NCI-H1694 treated with DMSO at 0.1 percent for 48 hours (cell line): ENCODE measurements around the gene LYZL2.
"Not testable (repeated sequence)": the region's sequence is repeated elsewhere in the genome, so short reads cannot be mapped to it uniquely, and the experiment has no call there.

Experiments used
- DNase-seq: peaks from one replicate; lab custom pipeline; 2025; lab: John Stamatoyannopoulos, UW

LYZL2 gene

GRCh38 chr10:30639946-30640786 is 10.6 kb upstream of the LYZL2 start:
- DNase-seq, result peak; percentile 44

- no peak for DNase-seq
Measured at GRCh38 chr10:30637881-30638467, 8.4 kb upstream of the LYZL2 start.

- no peak for DNase-seq
Measured at GRCh38 chr10:30631188-30631587, 1.6 kb upstream of the LYZL2 start.

GRCh38 chr10:30630571-30630970 is 1.0 kb upstream of the LYZL2 start:
- no peak for DNase-seq

GRCh38 chr10:30628576-30628975 is 977 bp downstream of the LYZL2 start:
- DNase-seq, result not testable (repeated sequence)

- not testable (repeated sequence) for DNase-seq
Measured at GRCh38 chr10:30626837-30627236, 2.7 kb downstream of the LYZL2 start.

GRCh38 chr10:30626196-30626595 is 3.4 kb downstream of the LYZL2 start:
- not testable (repeated sequence) for DNase-seq

GRCh38 chr10:30625080-30625479 is 4.5 kb downstream of the LYZL2 start:
- no peak for DNase-seq

GRCh38 chr10:30619966-30620365 is 9.6 kb downstream of the LYZL2 start:
- DNase-seq, result no peak

GRCh38 chr10:30617070-30617469 is 12.5 kb downstream of the LYZL2 start:
- DNase-seq, result no peak

GRCh38 chr10:30611041-30611440 is 18.5 kb downstream of the LYZL2 start:
- DNase-seq, result not testable (repeated sequence)

- no peak for DNase-seq
Measured at GRCh38 chr10:30607814-30608213, 21.7 kb downstream of the LYZL2 start.

- no peak for DNase-seq
Measured at GRCh38 chr10:30606313-30606712, 23.2 kb downstream of the LYZL2 start.

GRCh38 chr10:30605341-30606121 is 24.0 kb downstream of the LYZL2 start:
- DNase-seq, result not testable (repeated sequence)

GRCh38 chr10:30603589-30603988 is 26.0 kb downstream of the LYZL2 start:
- DNase-seq, result no peak

GRCh38 chr10:30602747-30603146 is 26.8 kb downstream of the LYZL2 start:
- DNase-seq, result no peak

GRCh38 chr10:30600005-30600404 is 29.5 kb downstream of the LYZL2 start:
- DNase-seq, result no peak

GRCh38 chr10:30598105-30598776 is 31.3 kb downstream of the LYZL2 start:
- DNase-seq, result no peak

- not testable (repeated sequence) for DNase-seq
Measured at GRCh38 chr10:30597433-30597824, 32.1 kb downstream of the LYZL2 start.

- DNase-seq, result not testable (repeated sequence)
Measured at GRCh38 chr10:30596493-30597432, 32.8 kb downstream of the LYZL2 start.

GRCh38 chr10:30596013-30596412 is 33.5 kb downstream of the LYZL2 start:
- DNase-seq, result no peak
